ENCODE results near the gene HIP1R.

The HIP1R gene

GRCh38 chr12:122850048-122850445 lies 14.8 kb downstream of the HIP1R start:
- H3K36me3 ChIP-seq = no peaks in the 10 kb centered on the region
- TF ChIP-seq CTCF (IDR thresholded peaks at IDR 0.05; ENCODE audit: low read depth, low read length) = no peak
- no peak overlapping the region for H3K4me3 ChIP-seq (ENCODE audit: low read depth, low read length)
- H3K4me1 ChIP-seq = peaks cover 4% of the 10 kb centered on the region; the same call in 1 of the 2 replicates
- H3K27me3 ChIP-seq = no peaks in the 10 kb centered on the region
- H3K9me3 ChIP-seq = no peaks in the 10 kb centered on the region
- no peak for DNase-seq

GRCh38 chr12:122850695-122851350 lies 15.6 kb downstream of the HIP1R start:
- Histone ChIP-seq H3K9me3 (no peaks in the 10 kb centered on the region), H3K36me3 (no peaks in the 10 kb centered on the region), H3K27me3 (no peaks in the 10 kb centered on the region), H3K4me1 (peaks cover 4% of the 10 kb centered on the region; the same call in 1 of the 2 replicates), H3K4me3 (ENCODE audit: low read depth, low read length) (no peak overlapping the region)
- no peak for TF ChIP-seq CTCF (IDR thresholded peaks at IDR 0.05; ENCODE audit: low read depth, low read length)
- no peak for DNase-seq

GRCh38 chr12:122851820-122852219 lies 16.6 kb downstream of the HIP1R start:
- Histone ChIP-seq H3K9me3 (no peaks in the 10 kb centered on the region), H3K27me3 (no peaks in the 10 kb centered on the region), H3K36me3 (no peaks in the 10 kb centered on the region), H3K4me3 (ENCODE audit: low read depth, low read length) (no peak overlapping the region), H3K4me1 (peaks cover 4% of the 10 kb centered on the region; the same call in 1 of the 2 replicates)
- no peak for DNase-seq
- no peak for TF ChIP-seq CTCF (IDR thresholded peaks at IDR 0.05; ENCODE audit: low read depth, low read length)

- DNase-seq = peak; percentile 49
- Histone ChIP-seq H3K4me3 (ENCODE audit: low read depth, low read length) (no peak overlapping the region), H3K27me3 (no peaks in the 10 kb centered on the region), H3K4me1 (peaks cover 4% of the 10 kb centered on the region; the same call in 1 of the 2 replicates), H3K9me3 (no peaks in the 10 kb centered on the region), H3K36me3 (no peaks in the 10 kb centered on the region)
- TF ChIP-seq CTCF (IDR thresholded peaks at IDR 0.05; ENCODE audit: low read depth, low read length) = no peak
Measured at GRCh38 chr12:122852336-122853275, 17.3 kb downstream of the HIP1R start.

- no peak for TF ChIP-seq CTCF (IDR thresholded peaks at IDR 0.05; ENCODE audit: low read depth, low read length)
- Histone ChIP-seq H3K4me1 (peaks cover 4% of the 10 kb centered on the region; the same call in 1 of the 2 replicates), H3K9me3 (no peaks in the 10 kb centered on the region), H3K27me3 (no peaks in the 10 kb centered on the region), H3K4me3 (ENCODE audit: low read depth, low read length) (no peak overlapping the region), H3K36me3 (no peaks in the 10 kb centered on the region)
- no peak for DNase-seq
Measured at GRCh38 chr12:122853582-122854245, 18.5 kb downstream of the HIP1R start.

All from BE2C (cell line).